T-helper 1 cell treated with Interleukin-12 subunit alpha and Interleukin-12 subunit beta and Interleukin-4 antibody, amounts not matched to agents 30 μg/mL and 1 μg/mL, for 36 hours (primary cell): Measurements from ENCODE around the gene TMTC4.

Source experiments
- H3K27ac Mint-ChIP-seq: one replicate; pipeline ENCODE4 v1.8.0; 2021; ENCODE audit warnings: mild to moderate bottlenecking, mixed read lengths
- H3K27me3 Mint-ChIP-seq: one replicate; pipeline ENCODE4 v1.8.0; 2021; ENCODE audit warnings: low read depth, mixed read lengths
- H3K36me3 Mint-ChIP-seq: one replicate; pipeline ENCODE4 v1.8.0; 2021; ENCODE audit warnings: low read depth, mixed read lengths
- H3K4me1 Mint-ChIP-seq: one replicate; pipeline ENCODE4 v1.8.0; 2021; ENCODE audit warnings: low read depth, mixed read lengths
- H3K4me3 Mint-ChIP-seq: one replicate; pipeline ENCODE4 v1.8.0; 2021; ENCODE audit warnings: mild to moderate bottlenecking, moderate library complexity, mixed read lengths
- H3K9me3 Mint-ChIP-seq: one replicate; pipeline ENCODE4 v1.8.0; 2021; ENCODE audit warnings: mixed read lengths

Gene TMTC4

GRCh38 chr13:100564444-100565223, 110.0 kb downstream of the TMTC4 start:
- peaks cover 2% of the 10 kb centered on the region for H3K4me1 Mint-ChIP-seq
- H3K27ac Mint-ChIP-seq, result no peak overlapping the region
- no peak overlapping the region for H3K4me3 Mint-ChIP-seq
- peaks cover 7% of the 10 kb centered on the region for H3K9me3 Mint-ChIP-seq
- H3K27me3 Mint-ChIP-seq, result no peaks in the 10 kb centered on the region
- peaks cover 3% of the 10 kb centered on the region for H3K36me3 Mint-ChIP-seq

DNA sequence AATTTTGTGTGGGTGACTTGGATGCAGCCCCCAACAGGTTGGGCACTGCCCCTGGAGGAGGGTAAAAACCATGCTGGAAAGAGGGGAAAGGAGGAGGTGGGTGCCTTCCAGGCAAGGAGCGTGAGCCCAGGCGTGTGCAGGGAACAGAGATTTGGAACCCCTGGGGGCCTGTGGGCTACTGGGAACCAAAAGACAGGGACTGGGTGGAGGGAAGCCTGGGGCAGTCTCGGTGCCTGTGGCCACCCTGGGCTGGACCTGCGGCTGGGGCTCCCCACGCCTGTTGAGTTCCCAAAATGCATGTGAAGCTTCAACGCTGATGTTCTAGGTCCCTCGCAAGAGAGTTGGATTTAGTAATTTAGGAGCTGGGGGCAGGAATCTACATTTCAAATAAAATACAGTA, 110.8 kb downstream of the TMTC4 start:
- Mint-ChIP-seq H3K4me1 (peaks cover 2% of the 10 kb centered on the region), H3K36me3 (peaks cover 3% of the 10 kb centered on the region), H3K9me3 (peaks cover 7% of the 10 kb centered on the region), H3K27me3 (peaks cover under 1% of the 10 kb centered on the region), H3K27ac (no peak overlapping the region), H3K4me3 (no peak overlapping the region)

DNA sequence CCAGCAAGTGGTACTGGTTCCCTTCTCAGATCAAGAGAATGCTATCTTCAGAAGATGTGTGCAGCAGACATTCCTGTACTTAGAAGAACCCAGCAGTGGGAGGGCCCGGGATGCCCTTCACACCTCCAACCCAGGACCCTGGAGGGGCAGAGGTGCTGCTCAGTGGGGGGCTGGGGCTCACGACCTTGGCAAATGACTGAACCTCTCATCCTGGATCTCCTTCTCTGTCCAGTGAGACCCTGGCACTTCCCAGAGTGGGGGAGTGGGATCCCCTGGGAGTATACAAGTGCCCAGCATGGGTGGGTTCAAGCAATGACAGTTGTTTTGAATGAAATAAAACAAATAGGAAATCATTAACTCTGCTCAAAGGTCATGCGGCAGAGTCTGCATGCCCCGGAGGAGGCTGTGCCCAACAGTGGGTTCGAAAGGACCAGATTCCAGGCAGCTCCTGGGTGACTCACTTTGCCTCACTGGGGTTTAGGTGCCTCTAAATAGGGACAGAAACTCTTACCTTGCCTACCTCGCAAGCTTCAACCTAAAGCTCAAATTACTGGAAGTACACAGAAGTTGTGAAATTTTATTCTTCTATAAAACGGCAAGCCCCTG, 112.9 kb downstream of the TMTC4 start:
- H3K9me3 Mint-ChIP-seq, result peaks cover 4% of the 10 kb centered on the region
- H3K36me3 Mint-ChIP-seq, result no peaks in the 10 kb centered on the region
- H3K4me3 Mint-ChIP-seq, result no peak overlapping the region
- H3K4me1 Mint-ChIP-seq, result peaks cover 2% of the 10 kb centered on the region
- H3K27ac Mint-ChIP-seq, result no peak overlapping the region
- peaks cover 3% of the 10 kb centered on the region for H3K27me3 Mint-ChIP-seq

- no peak overlapping the region for H3K27ac Mint-ChIP-seq
- no peaks in the 10 kb centered on the region for H3K9me3 Mint-ChIP-seq
- no peaks in the 10 kb centered on the region for H3K36me3 Mint-ChIP-seq
- H3K4me1 Mint-ChIP-seq, result peaks cover 2% of the 10 kb centered on the region
- no peak overlapping the region for H3K4me3 Mint-ChIP-seq
- peaks cover 3% of the 10 kb centered on the region for H3K27me3 Mint-ChIP-seq
These were observed 113.5 kb downstream of the TMTC4 start for GRCh38 chr13:100561158-100561499.

DNA sequence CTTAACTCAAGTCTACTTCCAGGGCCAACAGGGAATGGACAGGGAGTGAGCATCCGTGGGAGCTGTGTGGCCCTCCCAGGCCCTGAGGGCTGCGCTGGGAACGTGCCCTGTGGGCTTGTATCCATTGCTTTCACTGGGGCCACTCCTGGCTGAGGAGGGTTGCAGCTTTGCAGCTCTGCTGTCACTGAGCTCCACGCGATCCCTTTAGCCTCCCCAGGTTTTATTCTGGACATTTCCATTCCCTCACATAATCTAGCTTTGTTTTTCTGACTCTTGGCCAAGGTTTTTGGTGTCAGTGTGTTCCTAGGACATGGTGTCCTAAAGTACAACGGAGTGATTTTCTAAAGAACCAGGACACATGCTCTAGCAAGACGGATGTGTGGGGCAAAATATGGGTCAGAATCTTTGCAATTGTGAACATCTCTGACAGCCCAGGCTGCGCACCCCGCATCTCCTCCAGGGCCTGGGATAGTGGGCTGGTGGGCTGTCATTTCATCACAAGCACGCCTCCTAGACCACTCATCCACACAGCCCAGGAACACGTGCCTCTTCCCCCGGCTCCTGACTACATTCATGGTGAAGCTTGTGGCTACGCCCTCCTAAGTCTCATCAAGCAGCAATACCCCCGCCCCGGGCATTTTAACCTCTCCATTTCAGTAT, 114.0 kb downstream of the TMTC4 start:
- Mint-ChIP-seq H3K4me3 (no peak overlapping the region), H3K9me3 (no peaks in the 10 kb centered on the region), H3K27ac (no peak overlapping the region), H3K4me1 (peaks cover 2% of the 10 kb centered on the region), H3K27me3 (peaks cover 3% of the 10 kb centered on the region), H3K36me3 (no peaks in the 10 kb centered on the region)

- Mint-ChIP-seq H3K27ac (no peak overlapping the region), H3K9me3 (no peaks in the 10 kb centered on the region), H3K4me1 (no peaks in the 10 kb centered on the region), H3K4me3 (no peak overlapping the region), H3K36me3 (no peaks in the 10 kb centered on the region), H3K27me3 (peaks cover 3% of the 10 kb centered on the region)
These were observed 114.7 kb downstream of the TMTC4 start for GRCh38 chr13:100559886-100560285.
